HG03135 (cell line): Measurements from ENCODE around the gene EFCAB8.
"Not testable (repeated sequence)": the region's sequence is repeated elsewhere in the genome, so short reads cannot be mapped to it uniquely, and the experiment has no call there.

Source experiments
- ATAC-seq: cut with Tn5 transposase; IDR thresholded peaks from one replicate; pipeline ENCODE4 v1.9.1; 2021; ENCODE audit warnings: mild to moderate bottlenecking, moderate library complexity; ENCODE audit not compliant: unreplicated experiment

The EFCAB8 gene

DNA sequence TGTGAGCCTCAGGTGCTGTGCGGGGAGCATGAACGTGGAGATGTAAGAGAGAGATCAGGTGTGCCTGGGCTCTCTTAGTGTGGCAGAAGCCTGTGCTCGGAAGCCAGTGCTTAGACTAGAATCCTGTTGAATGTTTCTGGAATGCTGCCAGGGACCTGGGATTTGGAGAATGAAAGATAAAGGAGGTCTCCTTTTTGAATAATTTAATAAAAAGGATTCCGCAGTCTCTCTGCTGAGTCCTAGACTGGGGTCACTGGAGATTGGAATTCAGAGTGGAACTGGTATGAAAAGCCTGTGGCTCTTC lies 18.8 kb upstream of the EFCAB8 start:
- no peak for ATAC-seq

DNA sequence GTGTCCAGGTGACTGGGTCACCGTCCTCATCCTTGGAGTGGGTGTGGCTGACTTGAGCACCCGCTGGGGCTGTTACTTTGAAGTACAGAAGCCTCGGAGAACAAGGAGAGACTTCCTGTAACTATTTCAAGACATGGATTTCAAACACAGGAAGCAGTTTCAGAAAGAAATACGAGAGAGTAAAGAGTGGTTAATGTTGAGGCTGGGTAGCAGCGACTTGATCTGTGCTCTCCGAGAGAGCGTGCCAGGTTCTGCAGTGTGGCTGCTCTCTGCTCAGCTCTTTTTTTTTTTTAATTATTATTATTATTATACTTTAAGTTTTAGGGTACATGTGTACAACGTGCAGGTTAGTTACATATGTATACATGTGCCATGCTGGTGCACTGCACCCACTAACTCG lies 17.5 kb upstream of the EFCAB8 start:
- ATAC-seq: no peak

DNA sequence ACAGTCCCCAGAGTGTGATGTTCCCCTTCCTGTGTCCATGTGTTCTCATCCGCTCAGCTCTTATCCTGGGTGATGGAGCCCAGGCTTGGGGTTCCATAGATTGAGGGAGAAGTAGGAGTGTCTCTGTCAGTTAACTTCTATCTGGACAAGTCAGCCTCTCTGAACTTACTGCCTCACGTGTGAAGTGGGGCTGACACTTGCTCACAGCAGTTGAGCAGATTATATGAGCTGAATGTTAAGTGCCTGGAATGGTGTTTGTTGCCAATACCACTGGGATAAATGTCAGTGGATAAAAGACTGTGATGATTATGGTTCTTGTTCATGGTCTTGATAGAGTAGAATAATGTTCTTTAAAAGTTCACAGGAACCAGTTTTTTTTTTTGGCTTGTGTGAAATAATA lies 17.1 kb upstream of the EFCAB8 start:
- no peak for ATAC-seq

DNA sequence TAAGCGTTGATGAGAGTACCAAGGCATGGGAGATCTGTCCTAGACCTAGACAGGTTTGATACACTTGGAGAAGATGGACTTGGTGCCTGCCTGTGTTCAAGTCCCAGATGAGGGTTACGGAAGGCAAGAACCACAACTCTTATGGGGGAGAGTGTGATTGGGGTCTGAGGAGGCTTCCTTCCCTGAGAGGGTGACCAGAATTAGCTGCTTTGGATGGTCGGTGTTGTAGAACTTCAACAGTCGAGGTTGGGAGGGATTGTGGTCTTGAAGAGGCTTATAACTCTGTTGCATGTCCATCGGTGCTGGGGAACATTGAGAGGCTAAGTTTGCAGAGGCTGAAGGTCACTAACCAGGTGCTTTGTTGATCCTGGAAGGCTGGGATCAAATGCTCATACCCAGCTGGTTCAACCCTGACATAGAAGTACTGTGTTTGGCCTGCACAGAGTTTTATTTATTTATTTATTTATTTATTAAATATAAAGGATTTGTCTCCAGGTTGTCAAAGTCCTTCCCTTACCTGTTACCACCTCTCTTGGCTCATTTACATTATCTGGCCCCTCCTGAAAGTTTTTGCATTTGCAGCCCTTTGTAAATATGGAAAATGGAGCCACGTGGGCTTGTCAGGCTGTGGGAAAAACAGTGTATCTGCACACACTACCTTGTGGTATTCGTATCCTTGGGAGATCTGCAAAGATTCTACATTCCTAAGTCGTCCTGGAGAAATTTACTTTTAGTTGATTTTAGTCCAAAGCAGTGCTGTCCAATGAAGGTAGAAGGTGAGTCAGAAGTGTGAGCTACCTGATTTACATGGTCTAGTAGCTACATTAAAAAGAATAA lies 15.8 kb upstream of the EFCAB8 start:
- no peak for ATAC-seq

GRCh38 chr20:32845786-32846185 lies 12.9 kb upstream of the EFCAB8 start:
- no peak for ATAC-seq

- ATAC-seq: no peak
Measured at GRCh38 chr20:32846852-32847251, 11.9 kb upstream of the EFCAB8 start.

DNA sequence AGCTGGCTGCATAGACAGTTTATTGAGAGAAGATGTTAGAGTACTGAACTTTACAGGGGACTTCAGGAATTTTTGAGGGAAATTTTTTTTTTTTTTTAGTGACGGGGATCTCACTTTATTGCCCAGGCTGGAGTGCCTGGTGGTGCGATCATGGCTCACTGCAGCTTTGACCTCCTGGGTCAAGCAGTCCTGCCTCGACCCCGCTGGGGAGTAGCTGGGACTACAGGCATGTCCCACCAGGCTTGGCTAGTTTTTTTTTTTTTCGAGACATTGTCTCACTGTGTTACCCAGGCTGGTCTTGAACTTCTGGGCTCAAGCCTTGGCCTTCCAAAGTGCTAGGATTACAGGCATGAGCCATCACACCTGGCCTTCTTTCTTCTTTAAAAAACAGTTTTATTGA lies 10.8 kb upstream of the EFCAB8 start:
- no peak for ATAC-seq

GRCh38 chr20:32848846-32849245 lies 9.9 kb upstream of the EFCAB8 start:
- no peak for ATAC-seq

DNA sequence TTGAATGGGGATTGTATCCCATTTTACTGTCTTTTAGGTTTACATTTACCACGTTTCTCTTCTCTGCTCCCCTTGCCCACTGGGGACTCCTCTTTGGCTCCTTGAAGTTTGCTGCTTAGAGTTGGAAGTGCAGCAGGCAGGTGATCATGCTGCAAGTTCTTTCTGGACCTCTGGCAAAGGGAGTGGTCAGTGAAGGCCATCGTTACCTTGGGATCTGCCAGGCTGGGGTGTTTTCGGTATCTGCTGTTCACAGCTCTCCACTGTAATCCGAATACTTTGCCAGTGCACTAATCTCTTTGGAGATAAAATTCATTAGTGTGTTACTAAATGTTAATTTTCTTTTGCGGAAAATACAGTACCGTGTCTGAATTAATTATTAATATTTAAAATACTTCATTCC lies 9.1 kb upstream of the EFCAB8 start:
- no peak for ATAC-seq

- ATAC-seq: no peak
Measured at GRCh38 chr20:32855387-32855786, 3.3 kb upstream of the EFCAB8 start.

- ATAC-seq: no peak
Measured at GRCh38 chr20:32858189-32858588, 534 bp upstream of the EFCAB8 start.

DNA sequence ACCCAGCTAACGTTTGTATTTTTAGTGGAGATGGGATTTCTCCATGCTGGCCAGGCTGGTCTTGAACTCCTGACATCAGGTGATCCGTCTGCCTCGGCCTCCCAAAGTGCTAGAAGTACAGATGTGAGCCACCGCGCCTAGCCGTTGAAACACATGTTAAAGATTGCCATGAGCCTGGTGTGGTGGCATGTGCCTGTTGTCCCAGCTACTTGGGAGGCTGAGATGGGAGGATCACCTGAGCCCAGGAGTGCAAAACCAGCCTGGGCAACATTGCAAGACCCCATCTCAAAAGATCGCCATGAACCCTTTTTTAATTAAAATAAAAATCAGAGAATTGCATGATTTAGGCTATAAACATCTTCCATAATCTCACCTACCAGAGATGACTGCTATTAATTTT lies 2.7 kb downstream of the EFCAB8 start:
- no peak for ATAC-seq

- ATAC-seq: no peak
Measured at GRCh38 chr20:32869562-32869961, 10.8 kb downstream of the EFCAB8 start.

- not testable (repeated sequence) for ATAC-seq
Measured at GRCh38 chr20:32870526-32870925, 11.8 kb downstream of the EFCAB8 start.

- ATAC-seq: no peak
Measured at GRCh38 chr20:32870985-32871384, 12.3 kb downstream of the EFCAB8 start.

GRCh38 chr20:32871627-32872160 lies 13.0 kb downstream of the EFCAB8 start:
- no peak for ATAC-seq

- no peak for ATAC-seq
Measured at GRCh38 chr20:32872266-32872665, 13.5 kb downstream of the EFCAB8 start.

DNA sequence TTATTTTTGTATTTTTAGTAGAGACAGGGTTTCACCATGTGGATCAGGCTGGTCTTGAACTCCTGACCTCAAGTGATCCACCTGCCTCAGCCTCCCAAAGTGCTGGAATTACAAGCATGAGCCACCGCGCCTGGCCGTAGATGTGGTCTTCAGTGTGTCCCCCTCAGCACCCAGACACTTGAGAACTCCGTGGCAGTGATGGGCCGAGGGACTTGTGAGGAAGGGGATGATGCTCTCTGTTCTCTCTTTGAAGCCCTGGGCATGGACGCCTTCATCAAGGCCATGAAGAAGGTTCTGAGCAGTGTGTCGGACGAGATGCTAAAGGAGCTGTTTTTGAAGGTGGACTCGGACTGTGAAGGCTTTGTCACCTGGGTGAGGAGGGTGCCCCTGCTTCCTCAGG lies 16.9 kb downstream of the EFCAB8 start:
- no peak for ATAC-seq

- ATAC-seq: no peak
Measured at GRCh38 chr20:32877507-32877906, 18.8 kb downstream of the EFCAB8 start.

DNA sequence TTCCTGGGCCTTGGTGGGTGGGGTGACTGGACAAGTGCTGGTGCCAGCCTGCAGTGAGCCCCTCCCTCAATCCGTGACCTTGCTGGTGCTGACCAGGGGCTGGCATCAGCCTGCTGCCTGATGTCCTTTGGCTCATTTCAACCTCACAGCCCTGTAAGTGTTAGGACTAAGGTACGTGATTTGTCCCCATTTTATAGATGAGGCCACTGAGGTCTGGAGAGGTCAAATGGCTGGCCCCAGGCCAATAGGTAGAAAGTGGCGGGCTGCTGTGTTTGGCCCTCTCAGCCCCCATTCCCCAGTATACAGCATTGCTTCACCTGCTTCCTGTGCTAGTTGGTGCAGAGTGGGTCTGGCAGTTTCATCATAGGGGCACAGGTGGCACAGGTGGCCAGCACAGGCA lies 20.1 kb downstream of the EFCAB8 start:
- ATAC-seq: no peak

DNA sequence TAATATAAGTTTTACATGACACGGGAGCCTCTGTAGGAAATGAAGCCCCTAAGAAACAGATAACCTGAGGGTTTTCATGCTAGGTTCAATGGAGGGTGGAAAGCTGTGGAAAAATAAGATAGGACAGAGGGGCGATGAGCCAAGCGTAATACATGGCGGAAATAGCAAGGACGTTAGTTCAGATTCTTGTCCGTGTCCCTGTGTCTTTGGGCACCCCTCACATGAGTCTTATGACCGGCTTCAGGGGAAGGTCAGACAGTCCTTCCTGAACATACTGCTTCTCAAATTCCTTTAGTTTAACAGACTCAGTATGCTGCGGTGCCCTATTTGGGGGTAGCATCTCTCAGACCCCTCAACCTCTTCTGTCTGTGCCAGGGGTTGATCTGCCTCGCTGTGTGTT lies 20.8 kb downstream of the EFCAB8 start:
- ATAC-seq: no peak

DNA sequence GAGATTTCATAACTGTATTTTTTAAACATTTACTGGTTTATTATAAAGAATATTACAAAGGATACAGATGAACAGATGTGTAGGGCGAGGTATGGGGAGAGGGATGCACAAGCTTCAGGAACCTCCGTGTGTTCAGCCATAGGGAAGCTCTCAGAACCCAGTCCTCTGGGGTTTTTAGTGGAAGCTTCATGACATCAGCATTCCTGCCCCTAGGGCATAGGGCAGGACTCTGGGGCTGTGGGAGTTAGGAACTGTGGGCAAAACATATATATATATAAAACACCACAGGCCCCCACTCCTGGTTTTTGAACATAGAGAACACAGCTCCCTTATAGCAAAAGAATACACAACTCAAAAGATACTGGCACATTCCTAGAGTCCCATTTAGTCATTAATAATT lies 21.9 kb downstream of the EFCAB8 start:
- no peak for ATAC-seq

GRCh38 chr20:32883081-32883480 lies 24.4 kb downstream of the EFCAB8 start:
- ATAC-seq: no peak
